Omental fat pad (tissue), 4 donors: Measurements from ENCODE around the gene HMGXB4. TPM values are rescaled to one million over a fixed set of nuclear protein-coding genes. Genes with fewer than 3 reads are reported as not detected.
A peak's percentile ranks its signal among the peaks of the same experiment; 100 is the strongest.

Source experiments
- ATAC-seq: fragments of 150-250 bp; one replicate; pipeline ENCODE4 v1.9.1; 2016; ENCODE audit warnings: mild to moderate bottlenecking, moderate library complexity; ENCODE audit not compliant: low FRiP score
- DNase-seq: peaks from one replicate; pipeline ENCODE4 v3.0.0-alpha.2; 2019; ENCODE audit warnings: low spot score
- total RNA-seq, 4 donors: library from RNA; depleted of rRNA; stranded (reverse); fragments of >200 nt; gene quantifications; one replicate each; pipeline ENCODE4 v1.1.0, GENCODE V29; 2016
- TF ChIP-seq, protein P1 (sequence below), 3 donors: fragments of 450-650 bp; IDR thresholded peaks; one replicate each; pipeline ENCODE4 v1.5.1; 2016 to 2017; ENCODE audit warnings: antibody characterized with exemption in 3 of 3, mild to moderate bottlenecking in 3 of 3, moderate library complexity in 2 of 3

Gene HMGXB4
- total RNA-seq, 4 donors from 2014 or later: 10.9 to 17.8 (median 12.3) TPM

GRCh38 chr22:35308480-35309021, 51.3 kb downstream of the HMGXB4 start:
- DNase-seq (no peak), ATAC-seq (no peak)
- TF ChIP-seq, protein P1, sequence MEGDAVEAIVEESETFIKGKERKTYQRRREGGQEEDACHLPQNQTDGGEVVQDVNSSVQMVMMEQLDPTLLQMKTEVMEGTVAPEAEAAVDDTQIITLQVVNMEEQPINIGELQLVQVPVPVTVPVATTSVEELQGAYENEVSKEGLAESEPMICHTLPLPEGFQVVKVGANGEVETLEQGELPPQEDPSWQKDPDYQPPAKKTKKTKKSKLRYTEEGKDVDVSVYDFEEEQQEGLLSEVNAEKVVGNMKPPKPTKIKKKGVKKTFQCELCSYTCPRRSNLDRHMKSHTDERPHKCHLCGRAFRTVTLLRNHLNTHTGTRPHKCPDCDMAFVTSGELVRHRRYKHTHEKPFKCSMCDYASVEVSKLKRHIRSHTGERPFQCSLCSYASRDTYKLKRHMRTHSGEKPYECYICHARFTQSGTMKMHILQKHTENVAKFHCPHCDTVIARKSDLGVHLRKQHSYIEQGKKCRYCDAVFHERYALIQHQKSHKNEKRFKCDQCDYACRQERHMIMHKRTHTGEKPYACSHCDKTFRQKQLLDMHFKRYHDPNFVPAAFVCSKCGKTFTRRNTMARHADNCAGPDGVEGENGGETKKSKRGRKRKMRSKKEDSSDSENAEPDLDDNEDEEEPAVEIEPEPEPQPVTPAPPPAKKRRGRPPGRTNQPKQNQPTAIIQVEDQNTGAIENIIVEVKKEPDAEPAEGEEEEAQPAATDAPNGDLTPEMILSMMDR (IDR thresholded peaks at IDR 0.05): no peak

DNA sequence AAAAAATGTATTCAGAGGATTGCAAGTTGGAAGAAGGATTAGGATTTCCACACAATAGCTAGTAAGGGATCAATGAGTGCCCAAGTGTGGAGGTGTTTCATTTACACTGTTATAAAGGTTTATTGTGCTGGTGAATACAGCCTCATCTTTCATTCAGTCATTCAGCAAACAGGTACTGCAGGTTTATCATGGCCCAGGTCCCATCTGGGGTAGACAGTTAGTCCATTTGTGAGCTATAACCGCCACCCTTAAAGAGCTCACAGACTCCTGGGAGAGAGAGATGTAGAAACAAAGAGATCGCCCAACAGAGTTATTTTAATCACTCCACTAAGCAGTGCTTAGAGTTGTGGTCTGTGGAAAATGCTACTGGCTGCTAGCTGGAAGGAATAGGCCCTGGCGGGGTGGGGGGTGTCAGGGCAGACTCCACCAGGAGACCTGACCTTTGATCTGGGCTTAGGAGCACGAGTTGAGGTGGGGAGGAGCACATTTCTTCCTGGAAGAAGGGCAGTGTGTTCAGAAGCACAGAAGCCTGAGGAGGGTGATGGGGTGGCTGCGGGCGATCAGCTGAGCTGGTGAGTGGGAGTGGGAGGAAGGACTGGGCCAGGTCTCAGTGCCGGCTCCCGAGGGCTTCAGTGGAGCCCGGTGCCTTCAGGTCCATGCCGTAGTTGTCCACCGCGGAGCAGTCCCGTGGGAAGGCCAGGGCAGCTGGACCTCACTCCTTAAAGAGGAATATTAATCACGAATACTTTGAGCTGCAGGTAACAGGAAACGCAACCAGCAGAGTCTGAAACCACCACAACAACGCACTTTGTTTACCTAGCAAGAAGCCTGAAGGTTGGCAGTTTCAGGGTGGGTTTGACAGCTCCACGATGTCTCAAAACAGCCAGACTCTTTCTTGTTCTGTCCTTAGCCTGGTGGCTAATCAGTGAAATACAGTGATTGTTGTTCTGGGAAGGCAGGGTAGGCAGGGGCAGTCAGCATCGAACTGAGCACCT, 53.6 kb downstream of the HMGXB4 start:
- TF ChIP-seq, protein P1 (IDR thresholded peaks at IDR 0.05): no peak
- DNase-seq (no peak), ATAC-seq (no peak)

DNA sequence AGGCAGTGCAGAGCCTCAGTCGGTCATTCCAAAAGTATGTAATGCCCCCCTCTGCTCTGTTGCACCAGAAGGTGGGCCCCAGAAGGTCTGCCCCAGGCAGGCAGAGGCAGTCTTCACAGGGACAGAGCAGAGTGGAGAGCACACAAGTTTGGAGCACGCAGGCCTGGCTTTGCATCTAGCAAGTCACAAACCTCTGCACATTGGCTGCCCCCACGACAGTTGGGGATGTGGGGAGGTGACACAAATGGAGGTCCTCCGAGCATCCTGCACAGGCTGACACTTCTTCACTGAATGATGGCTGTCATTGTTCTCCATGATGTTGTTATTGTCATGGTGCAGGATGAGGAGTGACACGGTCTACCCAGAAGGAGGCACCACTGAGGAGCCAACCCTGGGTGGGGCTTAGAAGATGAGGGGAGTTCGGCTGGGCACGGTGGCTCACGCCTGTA, 54.3 kb downstream of the HMGXB4 start:
- no peak for ATAC-seq
- TF ChIP-seq, protein P1 (IDR thresholded peaks at IDR 0.05): no peak
- no peak for DNase-seq

- ATAC-seq (no peak), DNase-seq (no peak)
- TF ChIP-seq, protein P1 (IDR thresholded peaks at IDR 0.05): no peak
Observed at GRCh38 chr22:35312198-35313059, 55.1 kb downstream of the HMGXB4 start.

- TF ChIP-seq, protein P1 (IDR thresholded peaks at IDR 0.05): no peak
- peak; percentile 35 for ATAC-seq
- DNase-seq: no peak
Observed at GRCh38 chr22:35313311-35314121, 56.2 kb downstream of the HMGXB4 start.
